ENCODE measurements around the gene HSF4.

The HSF4 gene

GRCh38 chr16:67181346-67181745 lies 16.8 kb downstream of the HSF4 start:
- H3K4me3 ChIP-seq (ENCODE audit: low read length): no peak overlapping the region
- TF ChIP-seq ZNF274 (IDR thresholded peaks at IDR 0.05; ENCODE audit: low read depth, low read length): no peak

- no peak overlapping the region for H3K4me3 ChIP-seq (ENCODE audit: low read length)
- TF ChIP-seq ZNF274 (IDR thresholded peaks at IDR 0.05; ENCODE audit: low read depth, low read length): no peak
Measured at GRCh38 chr16:67182288-67182687, 17.7 kb downstream of the HSF4 start.

- TF ChIP-seq ZNF274 (IDR thresholded peaks at IDR 0.05; ENCODE audit: low read depth, low read length): no peak
Measured at GRCh38 chr16:67183284-67183626, 18.7 kb downstream of the HSF4 start.

GRCh38 chr16:67183627-67184452 lies 19.3 kb downstream of the HSF4 start, which contains the start of gene MATCAP1:
TSS of gene MATCAP1 (minus strand) at chr16:67183963. CDS start at chr16:67180610, 3,353 bp downstream.
- H3K4me3 ChIP-seq (ENCODE audit: low read length): peak within 1 kb of the TSS; percentile 61
- TF ChIP-seq ZNF274 (IDR thresholded peaks at IDR 0.05; ENCODE audit: low read depth, low read length): no peak

More at GRCh38 chr16:67183284-67183626, 18.7 kb downstream of the HSF4 start:
- peak overlapping the region; percentile 61 for H3K4me3 ChIP-seq (ENCODE audit: low read length)

GRCh38 chr16:67184453-67184994 lies 20.0 kb downstream of the HSF4 start:
- TF ChIP-seq ZNF274 (IDR thresholded peaks at IDR 0.05; ENCODE audit: low read depth, low read length): no peak
- peak overlapping the region; percentile 61; the same call in 1 of the 2 replicates for H3K4me3 ChIP-seq (ENCODE audit: low read length)

DNA sequence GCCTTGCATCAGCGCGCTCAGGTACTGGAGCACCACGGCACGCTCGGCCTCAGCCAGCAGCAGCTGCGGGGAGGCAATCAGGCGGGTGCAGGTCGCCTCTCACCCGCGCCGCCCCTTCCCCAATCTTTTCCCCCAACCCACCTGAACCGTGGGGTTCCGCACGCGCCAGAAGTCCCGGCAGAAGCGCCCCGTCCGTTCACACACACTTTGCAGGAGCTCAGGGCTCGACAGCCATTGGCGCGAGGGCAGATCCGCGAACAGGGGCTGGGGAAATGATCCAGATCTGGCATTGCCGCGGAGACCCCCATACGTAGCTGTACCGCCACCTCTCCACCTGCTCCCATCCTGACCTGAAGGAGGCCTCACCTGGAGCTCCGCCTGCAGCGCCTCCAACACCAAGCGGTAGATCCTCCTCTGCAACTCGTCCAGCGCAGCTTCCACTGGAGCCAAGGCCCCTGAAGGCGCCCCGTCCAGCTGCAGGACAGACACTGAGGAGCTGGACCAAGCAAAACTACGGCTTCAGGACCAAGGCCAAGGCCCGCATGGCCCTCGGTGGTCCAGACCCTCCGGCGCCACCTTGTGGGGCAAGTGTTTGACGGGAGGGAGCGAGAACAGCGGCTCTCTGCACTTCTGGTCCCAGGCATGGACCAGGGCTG lies 20.6 kb downstream of the HSF4 start:
- no peak overlapping the region for H3K4me3 ChIP-seq (ENCODE audit: low read length)
- TF ChIP-seq ZNF274 (IDR thresholded peaks at IDR 0.05; ENCODE audit: low read depth, low read length): no peak

DNA sequence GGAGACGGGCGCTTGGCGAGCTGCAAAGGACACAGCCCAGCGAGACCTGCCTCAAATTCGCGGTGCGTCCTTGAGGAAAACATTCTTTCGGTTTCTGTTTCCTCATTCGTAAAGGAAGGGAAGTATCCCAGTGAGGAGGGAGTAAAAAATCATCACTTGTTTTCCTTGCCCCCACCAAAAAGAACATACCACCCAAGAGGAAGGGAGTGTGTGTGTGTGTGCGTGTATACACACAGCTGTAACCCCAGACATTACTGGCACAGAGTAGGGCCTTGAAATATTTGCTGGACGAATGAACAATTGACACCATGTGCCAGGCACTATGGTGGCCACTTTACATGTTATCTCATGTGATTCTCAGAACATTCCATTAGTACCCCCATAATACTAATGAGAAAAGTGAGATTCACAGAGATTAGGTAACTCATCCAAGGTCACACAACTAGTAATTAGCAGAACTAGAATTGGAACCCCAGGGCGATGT lies 21.1 kb downstream of the HSF4 start:
- H3K4me3 ChIP-seq (ENCODE audit: low read length): no peak overlapping the region

DNA sequence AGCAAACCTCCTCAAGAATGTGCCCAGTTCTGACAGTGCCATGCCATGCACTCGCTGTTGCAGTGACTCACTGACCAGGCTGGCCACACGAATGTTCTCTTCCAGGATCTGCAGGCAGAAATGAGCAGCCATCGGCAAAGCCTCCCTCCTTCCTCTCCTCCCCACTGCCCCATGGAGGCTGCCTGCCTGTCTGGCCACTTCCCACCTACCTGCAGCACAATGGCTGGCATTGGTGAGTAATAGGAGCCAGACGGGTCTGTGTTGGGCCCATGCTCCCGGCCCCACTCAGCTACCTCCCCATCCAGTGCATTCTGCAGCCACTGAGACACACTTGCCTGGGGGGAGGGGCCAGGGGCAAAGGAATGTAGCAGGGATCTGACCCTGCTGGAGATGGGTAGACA lies 22.0 kb downstream of the HSF4 start:
- no peak for TF ChIP-seq ZNF274 (IDR thresholded peaks at IDR 0.05; ENCODE audit: low read depth, low read length)
- H3K4me3 ChIP-seq (ENCODE audit: low read length): no peak overlapping the region

More for the DNA sequence above, 21.1 kb downstream of the HSF4 start:
- no peak for TF ChIP-seq ZNF274 (IDR thresholded peaks at IDR 0.05; ENCODE audit: low read depth, low read length)

GRCh38 chr16:67187175-67187890 lies 22.8 kb downstream of the HSF4 start:
- TF ChIP-seq ZNF274 (IDR thresholded peaks at IDR 0.05; ENCODE audit: low read depth, low read length): no peak
- no peak overlapping the region for H3K4me3 ChIP-seq (ENCODE audit: low read length)

GRCh38 chr16:67188323-67188722 lies 23.8 kb downstream of the HSF4 start:
- TF ChIP-seq ZNF274 (IDR thresholded peaks at IDR 0.05; ENCODE audit: low read depth, low read length): no peak
- no peak overlapping the region for H3K4me3 ChIP-seq (ENCODE audit: low read length)

GRCh38 chr16:67188798-67189197 lies 24.3 kb downstream of the HSF4 start:
- TF ChIP-seq ZNF274 (IDR thresholded peaks at IDR 0.05; ENCODE audit: low read depth, low read length): no peak
- no peak overlapping the region for H3K4me3 ChIP-seq (ENCODE audit: low read length)

DNA sequence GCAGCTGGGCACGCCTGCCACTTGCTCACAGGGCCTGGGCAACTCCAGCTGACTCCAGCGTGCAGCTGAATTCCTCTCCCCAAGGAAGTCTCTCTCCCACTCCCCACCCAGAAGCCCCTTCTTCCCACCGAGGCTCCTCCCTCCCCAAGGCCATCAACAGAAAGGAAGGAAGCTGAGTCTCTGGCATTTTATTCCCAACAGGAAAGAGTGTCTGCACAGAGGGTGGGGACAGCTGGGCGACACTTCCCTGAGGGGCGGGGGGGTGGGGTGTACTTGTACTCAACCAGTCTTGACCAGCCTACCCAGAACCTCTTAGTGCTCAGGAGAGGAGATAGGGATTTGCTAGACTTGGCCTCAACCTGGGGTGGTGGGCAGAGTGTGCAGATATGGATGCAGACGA lies 25.5 kb downstream of the HSF4 start, which contains the start of gene EXOC3L1:
Gene EXOC3L1 (minus strand): TSS at position 96 of the 400 bp plus-strand sequence. CDS start 460 bp downstream, outside the sequence.
- no peak within 1 kb of the TSS for H3K4me3 ChIP-seq (ENCODE audit: low read length)
- TF ChIP-seq ZNF274 (IDR thresholded peaks at IDR 0.05; ENCODE audit: low read depth, low read length): no peak

- no peak overlapping the region for H3K4me3 ChIP-seq (ENCODE audit: low read length)
- TF ChIP-seq ZNF274 (IDR thresholded peaks at IDR 0.05; ENCODE audit: low read depth, low read length): no peak
Measured at GRCh38 chr16:67190448-67191399, 26.2 kb downstream of the HSF4 start.

Measured in GM08714 (cell line).